IPS-11a (cell line): ENCODE results near the gene DNAH5.

Experiments
- H3K4me3 ChIP-seq: one replicate; pipeline ENCODE4 v1.5.1; 2013; ENCODE audit warnings: low read depth, low read length, control low read depth

The DNAH5 gene

GRCh38 chr5:13939638-13940037, 4.8 kb downstream of the DNAH5 start:
- H3K4me3 ChIP-seq = no peak overlapping the region

GRCh38 chr5:13934921-13935320, 9.6 kb downstream of the DNAH5 start:
- H3K4me3 ChIP-seq = no peak overlapping the region

GRCh38 chr5:13934125-13934524, 10.4 kb downstream of the DNAH5 start:
- no peak overlapping the region for H3K4me3 ChIP-seq

GRCh38 chr5:13932561-13932960, 11.9 kb downstream of the DNAH5 start:
- H3K4me3 ChIP-seq = no peak overlapping the region

GRCh38 chr5:13932011-13932410, 12.5 kb downstream of the DNAH5 start:
- H3K4me3 ChIP-seq = no peak overlapping the region

- no peak overlapping the region for H3K4me3 ChIP-seq
These were observed 13.8 kb downstream of the DNAH5 start for GRCh38 chr5:13930541-13931171.

GRCh38 chr5:13926731-13927130, 17.8 kb downstream of the DNAH5 start:
- H3K4me3 ChIP-seq = no peak overlapping the region

GRCh38 chr5:13921578-13921977, 22.9 kb downstream of the DNAH5 start:
- H3K4me3 ChIP-seq = no peak overlapping the region

GRCh38 chr5:13919786-13920185, 24.7 kb downstream of the DNAH5 start:
- H3K4me3 ChIP-seq = no peak overlapping the region

GRCh38 chr5:13919087-13919486, 25.4 kb downstream of the DNAH5 start:
- no peak overlapping the region for H3K4me3 ChIP-seq

GRCh38 chr5:13917061-13917460, 27.4 kb downstream of the DNAH5 start:
- H3K4me3 ChIP-seq = no peak overlapping the region

GRCh38 chr5:13913962-13914361, 30.5 kb downstream of the DNAH5 start:
- no peak overlapping the region for H3K4me3 ChIP-seq

- no peak overlapping the region for H3K4me3 ChIP-seq
These were observed 33.7 kb downstream of the DNAH5 start for GRCh38 chr5:13910637-13911288.

GRCh38 chr5:13910201-13910600, 34.3 kb downstream of the DNAH5 start:
- no peak overlapping the region for H3K4me3 ChIP-seq

GRCh38 chr5:13909271-13909670, 35.2 kb downstream of the DNAH5 start:
- no peak overlapping the region for H3K4me3 ChIP-seq

- no peak overlapping the region for H3K4me3 ChIP-seq
These were observed 45.9 kb downstream of the DNAH5 start for GRCh38 chr5:13898569-13898968.

- H3K4me3 ChIP-seq = no peak overlapping the region
These were observed 66.1 kb downstream of the DNAH5 start for GRCh38 chr5:13878357-13878756.

- no peak overlapping the region for H3K4me3 ChIP-seq
These were observed 77.7 kb downstream of the DNAH5 start for GRCh38 chr5:13866792-13867191.

GRCh38 chr5:13865312-13865711, 79.2 kb downstream of the DNAH5 start:
- H3K4me3 ChIP-seq = no peak overlapping the region

- no peak overlapping the region for H3K4me3 ChIP-seq
These were observed 84.3 kb downstream of the DNAH5 start for GRCh38 chr5:13860146-13860545.

- no peak overlapping the region for H3K4me3 ChIP-seq
These were observed 85.0 kb downstream of the DNAH5 start for GRCh38 chr5:13859270-13860065.
